GM13976 (cell line): ENCODE data around the gene MAD1L1.

Experiments
- DNase-seq: peaks from one replicate; pipeline ENCODE4 v3.0.0; 2012; ENCODE audit warnings: low spot score
- CTCF ChIP-seq: IDR thresholded peaks from 2 replicates; pipeline ENCODE4 v1.5.1; 2012; ENCODE audit warnings: borderline replicate concordance, mild to moderate bottlenecking; ENCODE audit not compliant: insufficient read depth; ENCODE audit errors: extremely low read depth, missing control alignments, control extremely low read depth
- in situ Hi-C: fragments of 300-500 bp; cut with MboI; formaldehyde crosslinking; loops from one replicate; pipeline ENCODE4 v1.12.0; 2022; ENCODE audit warnings: low sequenced_read_pairs, mixed read lengths, inconsistent platforms; ENCODE audit not compliant: unreplicated experiment

The MAD1L1 gene

GRCh38 chr7:2220954-2221353 lies 11.8 kb downstream of the MAD1L1 start:
- no peak for TF ChIP-seq CTCF
- no peak for DNase-seq
- in situ Hi-C loops = no loop called here

GRCh38 chr7:2220506-2220905 lies 12.2 kb downstream of the MAD1L1 start:
- DNase-seq = no peak
- no peak for TF ChIP-seq CTCF
- in situ Hi-C loops = no loop called here

GRCh38 chr7:2220030-2220429 lies 12.7 kb downstream of the MAD1L1 start:
- in situ Hi-C loops = no loop called here
- no peak for DNase-seq
- no peak for TF ChIP-seq CTCF

- in situ Hi-C loops = no loop called here
- TF ChIP-seq CTCF = no peak
- DNase-seq = no peak
Observed at GRCh38 chr7:2219606-2220005, 13.1 kb downstream of the MAD1L1 start.

GRCh38 chr7:2219136-2219535 lies 13.6 kb downstream of the MAD1L1 start:
- no peak for TF ChIP-seq CTCF
- in situ Hi-C loops = no loop called here
- DNase-seq = no peak

GRCh38 chr7:2218444-2218785 lies 14.3 kb downstream of the MAD1L1 start:
- TF ChIP-seq CTCF = no peak
- in situ Hi-C loops = no loop called here
- no peak for DNase-seq
